NCI-H1105 treated with DMSO at 0.1 percent for 48 hours (cell line): ENCODE data around the gene RNF19B.

Experiments used
- DNase-seq: peaks from one replicate; lab custom pipeline; 2025; lab: John Stamatoyannopoulos, UW

The RNF19B gene

GRCh38 chr1:32965251-32965747 lies 690 bp upstream of the RNF19B start:
- DNase-seq = no peak

DNA sequence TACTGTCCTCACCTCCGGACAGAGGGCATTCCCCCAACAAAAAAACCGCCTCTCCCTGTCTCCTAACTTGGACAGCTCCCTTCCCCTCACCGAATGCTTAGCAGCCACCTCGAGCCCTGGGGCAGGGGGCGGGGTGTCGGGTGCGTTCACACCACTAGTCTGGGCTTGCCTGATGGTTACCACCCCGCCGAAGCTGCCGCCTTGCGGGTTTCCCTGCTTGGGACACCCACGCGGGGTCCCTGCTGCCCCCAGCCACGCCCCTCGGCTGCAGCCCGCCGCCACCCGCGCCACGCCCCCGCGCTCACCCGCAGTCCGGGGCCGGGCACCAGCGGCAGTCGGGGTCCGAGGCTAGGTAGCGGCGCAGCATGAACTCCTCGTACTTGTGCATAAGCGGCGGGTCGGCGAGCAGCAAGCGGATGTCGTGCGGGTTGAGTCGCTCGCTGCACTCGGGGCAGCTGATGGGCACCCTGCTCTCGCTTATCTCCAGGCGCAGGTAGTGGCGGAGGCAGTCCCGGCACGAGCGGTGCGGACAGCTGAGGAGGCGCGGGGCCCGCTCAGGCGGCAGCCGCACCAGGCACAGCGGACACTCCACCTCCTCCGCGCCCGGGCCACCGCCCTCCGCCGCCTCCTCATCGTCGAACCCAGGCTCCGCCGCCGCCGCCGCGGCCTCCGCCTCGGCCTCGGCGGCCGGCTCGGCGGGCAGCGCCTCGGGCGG lies 706 bp downstream of the RNF19B start:
- peak; percentile 48 for DNase-seq

- DNase-seq = no peak
These were observed 2.2 kb downstream of the RNF19B start for GRCh38 chr1:32962248-32962896.

- no peak for DNase-seq
These were observed 3.7 kb downstream of the RNF19B start for GRCh38 chr1:32960819-32961355.

DNA sequence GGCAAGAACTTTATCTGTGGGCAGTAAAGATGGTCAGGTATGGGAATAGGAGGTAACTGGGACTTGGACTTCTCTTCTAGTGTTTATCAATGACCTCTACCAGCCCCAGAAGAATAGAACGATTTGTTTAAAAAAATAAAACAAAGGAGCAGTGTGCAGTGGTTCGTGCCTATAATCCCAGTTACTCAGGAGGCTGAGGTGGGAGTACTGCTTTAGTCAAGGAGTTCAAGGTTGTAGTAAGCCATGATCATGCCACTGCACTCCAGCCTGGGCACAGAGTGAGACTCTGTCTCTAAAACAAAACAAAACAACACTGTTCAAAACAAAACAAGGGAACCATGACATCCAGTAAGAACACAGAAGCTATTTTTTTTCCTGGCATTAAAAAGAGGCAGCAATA lies 4.3 kb downstream of the RNF19B start:
- DNase-seq = no peak

GRCh38 chr1:32958827-32959226 lies 5.8 kb downstream of the RNF19B start:
- no peak for DNase-seq

- DNase-seq = no peak
These were observed 7.6 kb downstream of the RNF19B start for GRCh38 chr1:32957017-32957416.

GRCh38 chr1:32954168-32954567 lies 10.4 kb downstream of the RNF19B start:
- no peak for DNase-seq

- DNase-seq = no peak
These were observed 11.1 kb downstream of the RNF19B start for GRCh38 chr1:32953495-32953894.

DNA sequence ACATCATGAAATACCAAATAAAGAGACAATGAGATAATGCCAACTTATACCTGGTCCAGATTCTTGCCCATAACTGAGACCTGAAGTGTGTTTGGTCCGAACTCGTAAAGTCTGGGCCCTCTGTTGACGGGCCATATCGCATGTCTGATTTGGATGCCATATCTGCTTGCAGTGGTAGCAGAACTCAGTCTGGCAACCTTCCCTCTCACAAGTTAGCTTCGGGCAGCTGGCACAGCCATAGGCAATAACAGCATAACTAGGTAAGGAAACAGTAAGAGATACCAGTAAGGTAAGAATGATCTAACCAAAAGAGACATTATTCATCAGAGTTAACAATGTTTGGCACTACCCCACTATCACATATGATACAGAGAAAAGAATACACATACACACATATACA lies 15.1 kb downstream of the RNF19B start:
- no peak for DNase-seq

- no peak for DNase-seq
These were observed 15.7 kb downstream of the RNF19B start for GRCh38 chr1:32948905-32949304.

GRCh38 chr1:32948390-32948722 lies 16.3 kb downstream of the RNF19B start:
- DNase-seq = no peak

- DNase-seq = no peak
These were observed 16.8 kb downstream of the RNF19B start for GRCh38 chr1:32947669-32948389.

DNA sequence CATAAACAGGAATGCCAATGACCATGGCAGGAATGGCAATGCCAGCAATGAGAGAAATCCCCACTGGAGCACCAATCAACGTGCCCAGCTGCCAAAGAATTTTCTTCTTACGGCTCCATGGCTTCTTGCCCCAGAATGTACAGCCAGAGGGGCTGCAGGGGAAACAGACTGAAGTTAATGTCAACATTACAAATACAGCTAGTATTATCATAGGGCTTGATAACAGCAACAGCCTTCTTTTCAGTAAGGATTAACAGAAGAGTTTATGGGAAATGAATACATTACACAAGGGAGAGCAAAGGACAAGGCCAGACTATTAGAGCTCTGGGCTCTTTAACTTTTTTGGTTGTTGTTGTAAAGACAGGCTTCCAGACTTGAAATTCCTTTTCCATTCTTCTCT lies 18.2 kb downstream of the RNF19B start:
- no peak for DNase-seq

DNA sequence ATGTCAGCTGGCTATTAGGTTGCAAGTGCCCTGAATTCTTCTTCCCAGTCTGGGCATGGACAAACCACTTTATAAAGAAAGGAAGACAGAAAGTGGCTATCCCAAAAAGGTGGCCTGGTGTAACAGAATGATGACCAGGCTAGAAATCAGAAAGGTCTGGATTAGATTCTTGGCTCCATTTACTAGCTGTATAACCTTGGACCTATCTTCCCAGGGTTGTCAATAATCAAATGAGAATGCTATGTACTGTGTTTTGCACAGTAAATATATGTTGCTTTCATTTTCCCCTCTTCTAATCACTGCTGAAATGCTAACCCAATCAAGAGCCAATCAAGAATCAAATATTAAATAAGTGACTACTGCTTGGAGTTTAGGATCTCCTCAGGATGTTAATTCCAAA lies 20.4 kb downstream of the RNF19B start:
- no peak for DNase-seq

- DNase-seq = no peak
These were observed 24.8 kb downstream of the RNF19B start for GRCh38 chr1:32939655-32940371.

DNA sequence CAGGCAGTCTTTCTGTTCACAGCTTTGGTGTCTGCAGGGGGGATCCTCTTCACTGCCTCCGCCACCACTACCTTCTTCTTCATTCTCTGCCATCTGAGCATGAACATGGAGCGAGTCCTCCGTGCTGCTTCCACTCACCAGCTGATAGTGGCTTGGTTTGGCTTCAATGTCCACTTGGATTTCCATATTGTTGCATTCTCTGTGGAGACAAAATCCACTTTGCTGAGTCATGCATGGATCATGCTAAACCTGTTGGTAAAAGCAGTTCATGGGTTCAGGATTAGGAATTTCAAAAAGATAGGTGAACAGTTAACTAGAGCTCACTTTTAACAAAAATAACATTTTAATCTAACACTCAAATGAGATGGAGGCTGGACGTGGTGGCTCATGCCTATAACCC lies 27.5 kb downstream of the RNF19B start:
- no peak for DNase-seq

DNA sequence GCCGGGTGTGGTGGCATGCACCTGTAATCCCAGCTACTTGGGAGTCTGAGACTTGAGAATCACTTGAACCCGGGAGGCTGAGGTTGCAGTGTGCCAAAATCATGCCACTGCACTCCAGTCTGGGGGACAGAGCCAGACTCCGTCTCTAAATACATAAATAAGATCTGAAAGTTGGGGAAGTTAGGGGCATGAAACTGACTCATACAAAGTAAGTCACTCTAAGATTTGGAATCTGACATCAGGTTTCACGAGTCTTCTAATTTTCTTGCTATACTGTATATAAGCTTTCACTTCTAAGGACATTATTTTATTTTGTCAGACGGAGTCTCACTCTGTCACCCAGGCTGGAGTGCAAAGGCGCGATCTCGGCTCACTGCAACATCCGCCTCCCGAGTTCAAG lies 30.1 kb downstream of the RNF19B start:
- no peak for DNase-seq

GRCh38 chr1:32933742-32934322 lies 30.8 kb downstream of the RNF19B start:
- no peak for DNase-seq

GRCh38 chr1:32931760-32932159 lies 32.8 kb downstream of the RNF19B start:
- no peak for DNase-seq

- DNase-seq = no peak
These were observed 35.2 kb downstream of the RNF19B start for GRCh38 chr1:32929366-32929765.

DNA sequence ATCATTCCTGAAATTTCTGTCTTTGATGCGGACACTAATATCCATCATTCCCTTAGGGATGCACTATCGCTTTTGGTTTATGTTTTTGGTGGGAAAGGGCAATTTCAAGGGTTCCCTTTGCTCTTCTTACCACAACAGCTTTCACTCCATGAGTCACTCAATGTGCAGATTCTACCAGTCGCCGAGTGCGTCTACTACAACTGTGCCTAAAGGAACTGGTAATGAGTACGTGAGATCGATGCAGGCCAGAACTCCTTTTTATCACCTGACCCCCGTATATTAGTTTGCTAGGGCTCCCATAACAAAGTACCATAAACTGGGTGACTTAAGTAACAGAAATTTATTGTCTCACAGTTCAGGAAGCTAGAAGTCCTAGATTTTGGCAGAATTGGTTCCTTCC lies 35.9 kb downstream of the RNF19B start:
- no peak for DNase-seq
